Measurements from ENCODE around the gene RPL41. TPM values are rescaled to one million over a fixed set of nuclear protein-coding genes. Genes with fewer than 3 reads are reported as not detected.

RPL41 gene
- total RNA-seq, 1 experiment from 2014 or later: 3,475 TPM

GRCh38 chr12:56126732-56127239 lies 10.4 kb downstream of the RPL41 start:
- DNase-seq (ENCODE audit: low spot score): no peak
- no peaks in the 10 kb centered on the region for H3K27me3 ChIP-seq (replicated peaks; ENCODE audit: insufficient read depth, low read depth, low read length, poor library complexity)
- no peak overlapping the region for H3K4me3 ChIP-seq (ENCODE audit: low read depth, low read length, poor library complexity, severe bottlenecking)
- no peak for TF ChIP-seq CTCF (conservative IDR thresholded peaks at IDR 0.05; ENCODE audit: low read depth, low read length)
- TF ChIP-seq EZH2 (IDR thresholded peaks at IDR 0.05; ENCODE audit: borderline replicate concordance, low read depth, low read length, poor library complexity, severe bottlenecking): no peak
- H3K4me1 ChIP-seq (ENCODE audit: insufficient read depth, low read length, poor library complexity, severe bottlenecking): peaks cover 21% of the 10 kb centered on the region
- H3K36me3 ChIP-seq (ENCODE audit: insufficient read depth, low read length, poor library complexity, severe bottlenecking): peaks cover 18% of the 10 kb centered on the region
- ChIA-PET POLR2A (ENCODE audit: low non-redundant PET) (no interaction called here), CTCF (interaction anchor here (0.6 to 1.3 kb wide), 3 partner anchors 22 to 63 kb away, joined by 3 to 4 read pairs (median 3); partner anchors contain the start of gene SMARCC2)
- BruUV-seq (replicated peaks): no TSS peak
- peak overlapping the region; percentile 76 for H3K27ac ChIP-seq (ENCODE audit: low read depth, low read length, poor library complexity, severe bottlenecking)
- no peaks in the 10 kb centered on the region for H3K9me3 ChIP-seq (ENCODE audit: low read depth, low read length, poor library complexity, severe bottlenecking)
- intact Hi-C loops (cut with micrococcal nuclease; ENCODE audit: unreplicated experiment): loop anchor here (2.0 kb wide), 1 partner anchor 62 kb away; the partner anchor contains the start of gene SMARCC2

GRCh38 chr12:56127485-56127887 lies 11.1 kb downstream of the RPL41 start:
- H3K27ac ChIP-seq (ENCODE audit: low read depth, low read length, poor library complexity, severe bottlenecking): peak overlapping the region; percentile 76
- intact Hi-C loops (cut with micrococcal nuclease; ENCODE audit: unreplicated experiment): loop anchor here (2.0 kb wide), 1 partner anchor 61 kb away; the partner anchor contains the start of gene SMARCC2
- peak overlapping the region; percentile 72 for H3K4me3 ChIP-seq (ENCODE audit: low read depth, low read length, poor library complexity, severe bottlenecking)
- no peak for TF ChIP-seq EZH2 (IDR thresholded peaks at IDR 0.05; ENCODE audit: borderline replicate concordance, low read depth, low read length, poor library complexity, severe bottlenecking)
- TF ChIP-seq CTCF (conservative IDR thresholded peaks at IDR 0.05; ENCODE audit: low read depth, low read length): no peak
- POLR2A ChIA-PET (ENCODE audit: low non-redundant PET): interaction anchor here (0.5 to 0.7 kb wide), 3 partner anchors 25 to 374 kb away, joined by 3 to 6 read pairs (median 3); partner anchors contain the start of gene MYL6B
- no peaks in the 10 kb centered on the region for H3K27me3 ChIP-seq (replicated peaks; ENCODE audit: insufficient read depth, low read depth, low read length, poor library complexity)
- no peak for DNase-seq (ENCODE audit: low spot score)
- H3K9me3 ChIP-seq (ENCODE audit: low read depth, low read length, poor library complexity, severe bottlenecking): no peaks in the 10 kb centered on the region
- BruUV-seq (replicated peaks): TSS peak; percentile 99
- CTCF ChIA-PET: interaction anchor here (0.7 to 1.7 kb wide), 4 partner anchors 8 to 337 kb away, joined by 3 to 15 read pairs (median 8); partner anchors contain the start of genes SMARCC2 and ZC3H10
- peaks cover 21% of the 10 kb centered on the region for H3K4me1 ChIP-seq (ENCODE audit: insufficient read depth, low read length, poor library complexity, severe bottlenecking)
- peaks cover 22% of the 10 kb centered on the region for H3K36me3 ChIP-seq (ENCODE audit: insufficient read depth, low read length, poor library complexity, severe bottlenecking)

GRCh38 chr12:56127888-56128669 lies 11.6 kb downstream of the RPL41 start, which contains the start of gene ESYT1:
Gene ESYT1 (plus strand): TSS chr12:56128267. CDS start chr12:56128320, 53 bp downstream.
- intact Hi-C loops (cut with micrococcal nuclease; ENCODE audit: unreplicated experiment): loop anchor here (2.0 kb wide), 2 partner anchors 29 to 61 kb away; partner anchors contain the start of gene SMARCC2
- Histone ChIP-seq H3K27ac (ENCODE audit: low read depth, low read length, poor library complexity, severe bottlenecking) (peak within 1 kb of the TSS; percentile 76), H3K9me3 (ENCODE audit: low read depth, low read length, poor library complexity, severe bottlenecking) (no peaks in the 10 kb centered on the region), H3K4me1 (ENCODE audit: insufficient read depth, low read length, poor library complexity, severe bottlenecking) (peaks cover 21% of the 10 kb centered on the region), H3K36me3 (ENCODE audit: insufficient read depth, low read length, poor library complexity, severe bottlenecking) (peaks cover 24% of the 10 kb centered on the region), H3K4me3 (ENCODE audit: low read depth, low read length, poor library complexity, severe bottlenecking) (peak within 1 kb of the TSS; percentile 72), H3K27me3 (replicated peaks; ENCODE audit: insufficient read depth, low read depth, low read length, poor library complexity) (no peaks in the 10 kb centered on the region)
- DNase-seq (ENCODE audit: low spot score): peak; percentile 100
- TSS peak; percentile 45 for BruUV-seq (replicated peaks)
- ChIA-PET POLR2A (ENCODE audit: low non-redundant PET) (interaction anchor here (0.5 to 0.7 kb wide), 3 partner anchors 24 to 373 kb away, joined by 3 to 6 read pairs (median 3); partner anchors contain the start of gene MYL6B), CTCF (interaction anchor here (0.7 to 1.7 kb wide), 4 partner anchors 8 to 336 kb away, joined by 3 to 15 read pairs (median 8); partner anchors contain the start of genes SMARCC2 and ZC3H10)
- TF ChIP-seq EZH2 (IDR thresholded peaks at IDR 0.05; ENCODE audit: borderline replicate concordance, low read depth, low read length, poor library complexity, severe bottlenecking) (no peak), CTCF (conservative IDR thresholded peaks at IDR 0.05; ENCODE audit: low read depth, low read length) (no peak)
